ENCODE results near the gene SAT2. TPM values are rescaled to one million over a fixed set of nuclear protein-coding genes. Genes with fewer than 3 reads are reported as not detected.

SAT2 gene
- total RNA-seq, 1 donor from 2014 or later, result 47.2 TPM

DNA sequence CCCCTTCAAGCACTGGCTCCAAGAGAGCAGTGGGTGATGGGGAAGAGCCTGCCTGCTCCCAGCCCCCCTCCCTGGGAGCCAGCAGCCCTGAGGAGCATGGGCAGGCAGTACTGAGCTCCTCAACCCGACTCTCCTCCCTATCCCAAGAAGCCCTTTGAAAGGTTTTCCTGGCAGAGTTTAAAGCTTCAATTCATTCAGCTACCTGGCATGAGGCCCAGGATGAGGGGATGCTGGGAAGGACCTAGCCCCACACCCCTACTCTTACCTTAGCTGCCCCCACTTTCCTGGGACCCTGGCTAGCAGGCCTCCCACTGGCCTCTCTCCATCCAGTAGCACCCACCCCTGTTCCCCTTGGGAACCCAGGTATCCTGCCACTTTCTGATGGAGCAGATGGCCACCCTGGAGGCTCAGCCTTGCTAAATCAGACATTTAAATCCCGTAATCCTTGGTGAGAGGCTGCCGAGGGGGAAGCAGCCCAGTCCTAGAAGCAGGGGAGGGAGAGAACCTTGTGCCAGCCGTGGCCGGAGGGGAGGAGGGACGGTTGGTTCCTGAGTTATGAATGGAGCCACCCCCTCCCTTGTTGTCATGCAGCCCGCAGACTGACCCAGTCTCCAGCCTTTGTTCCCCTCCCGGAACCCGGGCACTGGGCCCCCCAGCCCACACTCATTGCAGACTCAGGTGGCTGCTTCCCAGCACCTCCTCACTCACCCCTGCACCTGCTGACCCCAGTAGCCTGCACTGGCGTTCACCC, 40.2 kb upstream of the SAT2 start:
- H3K27ac Mint-ChIP-seq (ENCODE audit: unreplicated experiment), result no peak overlapping the region
- no peak overlapping the region for H2AFZ ChIP-seq (ENCODE audit: low read depth, low read length)
- peaks cover 15% of the 10 kb centered on the region for H3K36me3 Mint-ChIP-seq (ENCODE audit: low read depth, unreplicated experiment)
- H4K20me1 ChIP-seq (ENCODE audit: insufficient read depth, low read length), result no peaks in the 10 kb centered on the region
- no peaks in the 10 kb centered on the region for H3K9me3 ChIP-seq (ENCODE audit: insufficient read depth, low read depth, low read length)
- H3K4me3 ChIP-seq (ENCODE audit: insufficient read depth, low read depth, low read length), result no peak overlapping the region
- TF ChIP-seq EZH2 (IDR thresholded peaks at IDR 0.05; ENCODE audit: insufficient read depth, low read length), result no peak
- TF ChIP-seq, protein P1, sequence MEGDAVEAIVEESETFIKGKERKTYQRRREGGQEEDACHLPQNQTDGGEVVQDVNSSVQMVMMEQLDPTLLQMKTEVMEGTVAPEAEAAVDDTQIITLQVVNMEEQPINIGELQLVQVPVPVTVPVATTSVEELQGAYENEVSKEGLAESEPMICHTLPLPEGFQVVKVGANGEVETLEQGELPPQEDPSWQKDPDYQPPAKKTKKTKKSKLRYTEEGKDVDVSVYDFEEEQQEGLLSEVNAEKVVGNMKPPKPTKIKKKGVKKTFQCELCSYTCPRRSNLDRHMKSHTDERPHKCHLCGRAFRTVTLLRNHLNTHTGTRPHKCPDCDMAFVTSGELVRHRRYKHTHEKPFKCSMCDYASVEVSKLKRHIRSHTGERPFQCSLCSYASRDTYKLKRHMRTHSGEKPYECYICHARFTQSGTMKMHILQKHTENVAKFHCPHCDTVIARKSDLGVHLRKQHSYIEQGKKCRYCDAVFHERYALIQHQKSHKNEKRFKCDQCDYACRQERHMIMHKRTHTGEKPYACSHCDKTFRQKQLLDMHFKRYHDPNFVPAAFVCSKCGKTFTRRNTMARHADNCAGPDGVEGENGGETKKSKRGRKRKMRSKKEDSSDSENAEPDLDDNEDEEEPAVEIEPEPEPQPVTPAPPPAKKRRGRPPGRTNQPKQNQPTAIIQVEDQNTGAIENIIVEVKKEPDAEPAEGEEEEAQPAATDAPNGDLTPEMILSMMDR (IDR thresholded peaks at IDR 0.05; ENCODE audit: insufficient read depth, low read depth, low read length), result no peak
- no peak overlapping the region for H3K4me3 Mint-ChIP-seq (ENCODE audit: unreplicated experiment)
- FAIRE-seq (no peak), DNase-seq (ENCODE audit: low read depth) (no peak)
- no peaks in the 10 kb centered on the region for H3K79me2 ChIP-seq (ENCODE audit: insufficient read depth, low read length)
- no peaks in the 10 kb centered on the region for H3K27me3 ChIP-seq (ENCODE audit: insufficient read depth, low read length)
- peaks cover 13% of the 10 kb centered on the region for H3K36me3 ChIP-seq (ENCODE audit: insufficient read depth, low read length)
- H3K27me3 Mint-ChIP-seq (ENCODE audit: low read depth, unreplicated experiment), result no peaks in the 10 kb centered on the region
- H3K4me2 ChIP-seq (ENCODE audit: low read length), result no peak overlapping the region
- H3K4me1 Mint-ChIP-seq (ENCODE audit: low read depth, unreplicated experiment), result no peaks in the 10 kb centered on the region
- H3K9ac ChIP-seq (ENCODE audit: low read length), result no peak overlapping the region
- no peaks in the 10 kb centered on the region for H3K4me1 ChIP-seq (ENCODE audit: insufficient read depth, low read length)
- H3K9me3 Mint-ChIP-seq (ENCODE audit: unreplicated experiment), result no peaks in the 10 kb centered on the region
- no peak overlapping the region for H3K27ac ChIP-seq (ENCODE audit: low read depth, low read length)

DNA sequence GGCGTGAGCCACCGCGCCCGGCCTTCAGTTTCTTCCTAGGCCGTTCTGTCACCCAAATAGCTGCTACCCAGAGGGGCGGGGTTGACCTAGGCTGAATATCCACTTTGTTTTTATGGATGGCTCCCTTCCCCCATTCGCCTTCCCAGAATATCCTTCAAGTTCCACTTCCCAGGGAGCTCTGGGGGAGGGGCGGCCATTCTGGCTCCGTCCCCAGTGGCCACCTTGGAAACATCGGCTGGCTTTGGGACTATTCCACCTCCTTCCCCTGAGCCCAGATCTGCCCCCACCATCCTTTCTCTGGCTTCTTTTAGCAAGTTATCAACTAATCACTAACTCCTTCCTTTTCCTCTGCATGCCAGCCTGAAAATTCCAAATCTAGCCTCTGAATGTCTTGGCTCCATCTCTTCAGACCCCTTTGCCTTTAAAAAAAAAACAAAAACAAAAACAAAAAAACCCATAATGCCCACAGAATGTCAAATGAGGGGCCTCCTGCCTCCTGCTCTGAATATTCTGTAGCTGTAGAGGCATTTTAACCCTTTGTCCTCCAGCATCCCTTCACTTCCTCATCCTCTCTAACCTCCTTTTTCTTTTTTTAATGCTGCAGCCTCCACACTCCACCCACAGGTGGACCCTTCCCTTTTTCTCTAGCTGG, 29.5 kb upstream of the SAT2 start:
- Histone ChIP-seq H4K20me1 (ENCODE audit: insufficient read depth, low read length) (no peaks in the 10 kb centered on the region), H3K79me2 (ENCODE audit: insufficient read depth, low read length) (no peaks in the 10 kb centered on the region), H3K4me2 (ENCODE audit: low read length) (peak overlapping the region; percentile 22), H3K27me3 (ENCODE audit: insufficient read depth, low read length) (peaks cover 24% of the 10 kb centered on the region), H3K36me3 (ENCODE audit: insufficient read depth, low read length) (no peaks in the 10 kb centered on the region), H3K4me3 (ENCODE audit: insufficient read depth, low read depth, low read length) (no peak overlapping the region), H3K9me3 (ENCODE audit: insufficient read depth, low read depth, low read length) (no peaks in the 10 kb centered on the region), H3K27ac (ENCODE audit: low read depth, low read length) (no peak overlapping the region), H3K9ac (ENCODE audit: low read length) (no peak overlapping the region), H3K4me1 (ENCODE audit: insufficient read depth, low read length) (no peaks in the 10 kb centered on the region), H2AFZ (ENCODE audit: low read depth, low read length) (no peak overlapping the region)
- peak overlapping the region; percentile 69 for H3K4me3 Mint-ChIP-seq (ENCODE audit: unreplicated experiment)
- DNase-seq (ENCODE audit: low read depth), result no peak
- peaks cover 12% of the 10 kb centered on the region for H3K4me1 Mint-ChIP-seq (ENCODE audit: low read depth, unreplicated experiment)
- H3K27ac Mint-ChIP-seq (ENCODE audit: unreplicated experiment), result peak overlapping the region; percentile 63
- FAIRE-seq, result no peak
- H3K36me3 Mint-ChIP-seq (ENCODE audit: low read depth, unreplicated experiment), result peaks cover 2% of the 10 kb centered on the region
- H3K9me3 Mint-ChIP-seq (ENCODE audit: unreplicated experiment), result peaks cover 4% of the 10 kb centered on the region
- peaks cover 17% of the 10 kb centered on the region for H3K27me3 Mint-ChIP-seq (ENCODE audit: low read depth, unreplicated experiment)
- TF ChIP-seq, protein P1 (IDR thresholded peaks at IDR 0.05; ENCODE audit: insufficient read depth, low read depth, low read length), result no peak
- no peak for TF ChIP-seq EZH2 (IDR thresholded peaks at IDR 0.05; ENCODE audit: insufficient read depth, low read length)

DNA sequence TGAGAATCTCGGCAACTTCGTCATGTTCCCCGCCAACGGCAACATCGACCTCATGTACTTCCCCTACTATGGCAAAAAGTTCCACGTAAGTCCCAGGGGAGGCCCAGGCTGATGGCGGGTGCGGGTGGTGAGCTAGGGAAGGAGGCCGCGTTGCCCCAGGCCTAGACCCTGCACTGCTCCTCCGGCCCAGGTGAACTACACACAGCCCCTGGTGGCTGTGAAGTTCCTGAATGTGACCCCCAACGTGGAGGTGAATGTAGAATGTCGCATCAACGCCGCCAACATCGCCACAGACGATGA, 27.9 kb upstream of the SAT2 start:
- Histone ChIP-seq H4K20me1 (ENCODE audit: insufficient read depth, low read length) (no peaks in the 10 kb centered on the region), H3K9ac (ENCODE audit: low read length) (no peak overlapping the region), H3K4me2 (ENCODE audit: low read length) (no peak overlapping the region), H3K4me3 (ENCODE audit: insufficient read depth, low read depth, low read length) (no peak overlapping the region), H3K9me3 (ENCODE audit: insufficient read depth, low read depth, low read length) (no peaks in the 10 kb centered on the region), H3K27ac (ENCODE audit: low read depth, low read length) (no peak overlapping the region), H3K4me1 (ENCODE audit: insufficient read depth, low read length) (peaks cover 4% of the 10 kb centered on the region), H3K36me3 (ENCODE audit: insufficient read depth, low read length) (no peaks in the 10 kb centered on the region), H2AFZ (ENCODE audit: low read depth, low read length) (no peak overlapping the region), H3K27me3 (ENCODE audit: insufficient read depth, low read length) (peaks cover 36% of the 10 kb centered on the region), H3K79me2 (ENCODE audit: insufficient read depth, low read length) (no peaks in the 10 kb centered on the region)
- no peak overlapping the region for H3K27ac Mint-ChIP-seq (ENCODE audit: unreplicated experiment)
- DNase-seq (ENCODE audit: low read depth), result no peak
- H3K27me3 Mint-ChIP-seq (ENCODE audit: low read depth, unreplicated experiment), result peaks cover 26% of the 10 kb centered on the region
- H3K9me3 Mint-ChIP-seq (ENCODE audit: unreplicated experiment), result peaks cover 4% of the 10 kb centered on the region
- FAIRE-seq, result no peak
- TF ChIP-seq EZH2 (IDR thresholded peaks at IDR 0.05; ENCODE audit: insufficient read depth, low read length), result no peak
- TF ChIP-seq, protein P1 (IDR thresholded peaks at IDR 0.05; ENCODE audit: insufficient read depth, low read depth, low read length), result no peak
- H3K4me1 Mint-ChIP-seq (ENCODE audit: low read depth, unreplicated experiment), result peaks cover 12% of the 10 kb centered on the region
- H3K4me3 Mint-ChIP-seq (ENCODE audit: unreplicated experiment), result no peak overlapping the region
- peaks cover 2% of the 10 kb centered on the region for H3K36me3 Mint-ChIP-seq (ENCODE audit: low read depth, unreplicated experiment)
